Astrocyte (in vitro differentiated cells and primary cell): ENCODE data around the gene BCL11B.

ENCODE experiments used
- EZH2 ChIP-seq: IDR thresholded peaks from 2 replicates; pipeline ENCODE4 v1.6.1; 2012; ENCODE audit warnings: mild to moderate bottlenecking, low read length, inconsistent platforms; ENCODE audit not compliant: insufficient read depth
- TF ChIP-seq, protein P1 (sequence below): IDR thresholded peaks from 2 replicates; pipeline ENCODE4 v1.5.1; 2011; ENCODE audit warnings: low read depth, mild to moderate bottlenecking, inconsistent platforms, low read length, moderate library complexity; ENCODE audit not compliant: insufficient read depth

- TF ChIP-seq, protein P1, sequence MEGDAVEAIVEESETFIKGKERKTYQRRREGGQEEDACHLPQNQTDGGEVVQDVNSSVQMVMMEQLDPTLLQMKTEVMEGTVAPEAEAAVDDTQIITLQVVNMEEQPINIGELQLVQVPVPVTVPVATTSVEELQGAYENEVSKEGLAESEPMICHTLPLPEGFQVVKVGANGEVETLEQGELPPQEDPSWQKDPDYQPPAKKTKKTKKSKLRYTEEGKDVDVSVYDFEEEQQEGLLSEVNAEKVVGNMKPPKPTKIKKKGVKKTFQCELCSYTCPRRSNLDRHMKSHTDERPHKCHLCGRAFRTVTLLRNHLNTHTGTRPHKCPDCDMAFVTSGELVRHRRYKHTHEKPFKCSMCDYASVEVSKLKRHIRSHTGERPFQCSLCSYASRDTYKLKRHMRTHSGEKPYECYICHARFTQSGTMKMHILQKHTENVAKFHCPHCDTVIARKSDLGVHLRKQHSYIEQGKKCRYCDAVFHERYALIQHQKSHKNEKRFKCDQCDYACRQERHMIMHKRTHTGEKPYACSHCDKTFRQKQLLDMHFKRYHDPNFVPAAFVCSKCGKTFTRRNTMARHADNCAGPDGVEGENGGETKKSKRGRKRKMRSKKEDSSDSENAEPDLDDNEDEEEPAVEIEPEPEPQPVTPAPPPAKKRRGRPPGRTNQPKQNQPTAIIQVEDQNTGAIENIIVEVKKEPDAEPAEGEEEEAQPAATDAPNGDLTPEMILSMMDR, result no peak
- no peak for TF ChIP-seq EZH2
Observed at GRCh38 chr14:99156090-99156425, 115.9 kb downstream of the BCL11B start.
